Hepatocyte (in vitro differentiated cells): ENCODE measurements around the gene GHRL.

ENCODE experiments used
- EZH2 ChIP-seq: fragments of 200-600 bp; sonication (generic); IDR thresholded peaks from 2 replicates; pipeline ENCODE4 v1.6.1; 2016; ENCODE audit warnings: antibody characterized with exemption, mild to moderate bottlenecking, borderline replicate concordance
- EZH2phosphoT487 ChIP-seq: fragments of 200-600 bp; sonication (generic); IDR thresholded peaks from one replicate; pipeline ENCODE4 v1.6.1; 2018; ENCODE audit warnings: antibody characterized with exemption, mild to moderate bottlenecking, low read depth, moderate library complexity; ENCODE audit not compliant: unreplicated experiment, severe bottlenecking
- TF ChIP-seq, protein P1 (sequence below): fragments of 200-600 bp; sonication (generic); IDR thresholded peaks from 2 replicates; pipeline ENCODE4 v1.5.1; 2016; ENCODE audit warnings: antibody characterized with exemption, mild to moderate bottlenecking; ENCODE audit not compliant: poor library complexity

DNA sequence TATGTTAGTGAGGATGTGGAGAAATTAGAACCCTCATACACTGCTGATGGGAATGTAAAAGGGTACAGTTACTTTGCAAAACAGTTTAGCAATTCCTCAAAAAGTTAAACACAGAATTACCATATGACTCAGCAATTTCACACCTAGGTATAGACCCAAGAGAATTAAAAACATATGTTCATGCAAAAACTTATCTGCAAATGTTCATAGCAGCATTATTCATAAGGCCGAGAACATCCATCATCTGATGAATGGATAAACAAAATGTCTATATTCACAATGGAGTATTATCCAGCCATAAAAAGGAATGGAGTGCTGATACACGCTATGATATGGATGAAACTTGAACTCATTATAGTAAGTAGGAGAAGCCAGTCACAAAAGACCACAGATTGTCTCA is 17.8 kb upstream of the GHRL start:
- TF ChIP-seq, protein P1, sequence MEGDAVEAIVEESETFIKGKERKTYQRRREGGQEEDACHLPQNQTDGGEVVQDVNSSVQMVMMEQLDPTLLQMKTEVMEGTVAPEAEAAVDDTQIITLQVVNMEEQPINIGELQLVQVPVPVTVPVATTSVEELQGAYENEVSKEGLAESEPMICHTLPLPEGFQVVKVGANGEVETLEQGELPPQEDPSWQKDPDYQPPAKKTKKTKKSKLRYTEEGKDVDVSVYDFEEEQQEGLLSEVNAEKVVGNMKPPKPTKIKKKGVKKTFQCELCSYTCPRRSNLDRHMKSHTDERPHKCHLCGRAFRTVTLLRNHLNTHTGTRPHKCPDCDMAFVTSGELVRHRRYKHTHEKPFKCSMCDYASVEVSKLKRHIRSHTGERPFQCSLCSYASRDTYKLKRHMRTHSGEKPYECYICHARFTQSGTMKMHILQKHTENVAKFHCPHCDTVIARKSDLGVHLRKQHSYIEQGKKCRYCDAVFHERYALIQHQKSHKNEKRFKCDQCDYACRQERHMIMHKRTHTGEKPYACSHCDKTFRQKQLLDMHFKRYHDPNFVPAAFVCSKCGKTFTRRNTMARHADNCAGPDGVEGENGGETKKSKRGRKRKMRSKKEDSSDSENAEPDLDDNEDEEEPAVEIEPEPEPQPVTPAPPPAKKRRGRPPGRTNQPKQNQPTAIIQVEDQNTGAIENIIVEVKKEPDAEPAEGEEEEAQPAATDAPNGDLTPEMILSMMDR = no peak
- TF ChIP-seq EZH2 (no peak), EZH2phosphoT487 (no peak)
